Nephron progenitor cell (in vitro differentiated cells): ENCODE measurements around the gene ATE1.

Experiments
- DNase-seq: peaks from one replicate; pipeline ENCODE4 v3.0.0; 2021
- H3K27ac Mint-ChIP-seq: 2 replicates; pipeline ENCODE4 v1.8.0; 2021; ENCODE audit warnings: mild to moderate bottlenecking, moderate library complexity, mixed read lengths
- H3K27me3 Mint-ChIP-seq: 2 replicates; pipeline ENCODE4 v1.8.0; 2021; ENCODE audit warnings: mild to moderate bottlenecking, low read depth, mixed read lengths; ENCODE audit not compliant: poor library complexity
- H3K36me3 Mint-ChIP-seq: 2 replicates; pipeline ENCODE4 v1.8.0; 2021; ENCODE audit warnings: low read depth, mixed read lengths
- H3K4me1 Mint-ChIP-seq: 2 replicates; pipeline ENCODE4 v1.8.0; 2021; ENCODE audit warnings: mixed read lengths
- H3K4me3 Mint-ChIP-seq: 2 replicates; pipeline ENCODE4 v1.8.0; 2021; ENCODE audit warnings: mild to moderate bottlenecking, moderate library complexity, mixed read lengths
- H3K9me3 Mint-ChIP-seq: 2 replicates; pipeline ENCODE4 v1.8.0; 2021; ENCODE audit warnings: mild to moderate bottlenecking, moderate library complexity, mixed read lengths
- TF ChIP-seq, protein P1 (sequence below): fragments of 200-600 bp; sonication (generic); IDR thresholded peaks from 2 replicates; pipeline ENCODE4 v1.5.0; 2021; ENCODE audit warnings: antibody characterized with exemption

The ATE1 gene

DNA sequence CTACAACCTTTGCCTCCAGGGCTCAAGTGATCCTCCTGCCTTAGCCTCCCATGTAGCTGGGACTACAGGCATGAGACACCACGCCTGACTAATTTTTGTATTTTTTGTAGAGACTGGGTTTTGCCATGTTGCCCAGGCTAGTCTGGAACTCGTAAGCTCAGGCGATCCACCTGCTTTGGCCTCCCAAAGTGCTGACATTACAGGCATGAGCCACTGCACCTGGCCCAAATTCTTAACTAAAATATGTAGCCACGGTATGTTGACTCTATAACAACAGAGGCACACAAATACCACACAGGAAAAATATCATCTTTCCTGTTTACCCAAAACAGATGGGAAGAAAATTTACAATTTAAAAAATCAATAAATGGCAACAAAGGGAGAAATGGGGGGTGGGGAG is 115.8 kb downstream of the ATE1 start:
- peaks cover 5% of the 10 kb centered on the region for H3K9me3 Mint-ChIP-seq
- H3K4me1 Mint-ChIP-seq, result peaks cover 12% of the 10 kb centered on the region
- no peaks in the 10 kb centered on the region for H3K27me3 Mint-ChIP-seq
- no peak overlapping the region for H3K4me3 Mint-ChIP-seq
- H3K36me3 Mint-ChIP-seq, result peaks cover 22% of the 10 kb centered on the region
- TF ChIP-seq, protein P1, sequence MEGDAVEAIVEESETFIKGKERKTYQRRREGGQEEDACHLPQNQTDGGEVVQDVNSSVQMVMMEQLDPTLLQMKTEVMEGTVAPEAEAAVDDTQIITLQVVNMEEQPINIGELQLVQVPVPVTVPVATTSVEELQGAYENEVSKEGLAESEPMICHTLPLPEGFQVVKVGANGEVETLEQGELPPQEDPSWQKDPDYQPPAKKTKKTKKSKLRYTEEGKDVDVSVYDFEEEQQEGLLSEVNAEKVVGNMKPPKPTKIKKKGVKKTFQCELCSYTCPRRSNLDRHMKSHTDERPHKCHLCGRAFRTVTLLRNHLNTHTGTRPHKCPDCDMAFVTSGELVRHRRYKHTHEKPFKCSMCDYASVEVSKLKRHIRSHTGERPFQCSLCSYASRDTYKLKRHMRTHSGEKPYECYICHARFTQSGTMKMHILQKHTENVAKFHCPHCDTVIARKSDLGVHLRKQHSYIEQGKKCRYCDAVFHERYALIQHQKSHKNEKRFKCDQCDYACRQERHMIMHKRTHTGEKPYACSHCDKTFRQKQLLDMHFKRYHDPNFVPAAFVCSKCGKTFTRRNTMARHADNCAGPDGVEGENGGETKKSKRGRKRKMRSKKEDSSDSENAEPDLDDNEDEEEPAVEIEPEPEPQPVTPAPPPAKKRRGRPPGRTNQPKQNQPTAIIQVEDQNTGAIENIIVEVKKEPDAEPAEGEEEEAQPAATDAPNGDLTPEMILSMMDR, result no peak
- no peak for DNase-seq
- H3K27ac Mint-ChIP-seq, result no peak overlapping the region

DNA sequence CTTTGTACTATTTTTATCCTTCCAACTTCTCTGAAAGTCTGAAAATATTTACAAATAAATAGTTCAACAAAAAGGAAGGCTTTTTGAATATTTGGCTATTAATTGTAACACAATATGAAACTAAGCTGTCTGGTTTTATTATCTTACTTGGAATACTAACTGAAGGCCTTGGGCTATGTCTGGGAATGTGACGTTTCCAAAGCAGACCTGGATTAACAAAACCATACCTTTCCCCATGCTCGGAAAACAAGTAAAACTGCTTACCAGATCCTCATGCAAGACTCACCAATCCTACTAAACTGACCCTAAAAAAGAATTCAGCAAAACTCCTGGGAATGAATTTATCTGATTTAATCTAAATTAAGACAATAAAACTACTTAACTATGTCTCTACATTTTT is 116.4 kb downstream of the ATE1 start:
- H3K36me3 Mint-ChIP-seq, result peaks cover 21% of the 10 kb centered on the region
- H3K4me3 Mint-ChIP-seq, result no peak overlapping the region
- no peaks in the 10 kb centered on the region for H3K27me3 Mint-ChIP-seq
- H3K4me1 Mint-ChIP-seq, result peaks cover 12% of the 10 kb centered on the region
- H3K9me3 Mint-ChIP-seq, result peaks cover 5% of the 10 kb centered on the region
- TF ChIP-seq, protein P1, result no peak
- DNase-seq, result no peak
- H3K27ac Mint-ChIP-seq, result no peak overlapping the region

DNA sequence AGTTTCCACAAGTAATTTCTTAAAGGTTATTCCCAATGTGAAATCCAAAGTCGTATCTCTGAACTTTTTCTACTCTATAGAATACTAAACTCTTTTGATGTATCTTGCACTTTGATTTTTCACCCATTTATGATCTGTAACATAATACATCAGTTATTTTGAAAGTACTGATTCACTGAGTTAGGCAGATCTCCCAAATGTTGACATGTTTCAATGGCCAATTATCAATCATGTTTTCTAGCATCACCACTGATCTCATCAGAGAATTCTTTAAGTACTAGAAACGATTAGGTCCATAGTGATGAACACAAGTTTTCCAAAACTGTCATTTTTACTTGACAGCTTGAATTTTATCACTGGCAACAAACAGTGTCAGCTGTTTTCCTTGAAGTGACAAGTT is 119.0 kb downstream of the ATE1 start:
- H3K9me3 Mint-ChIP-seq, result no peaks in the 10 kb centered on the region

DNA sequence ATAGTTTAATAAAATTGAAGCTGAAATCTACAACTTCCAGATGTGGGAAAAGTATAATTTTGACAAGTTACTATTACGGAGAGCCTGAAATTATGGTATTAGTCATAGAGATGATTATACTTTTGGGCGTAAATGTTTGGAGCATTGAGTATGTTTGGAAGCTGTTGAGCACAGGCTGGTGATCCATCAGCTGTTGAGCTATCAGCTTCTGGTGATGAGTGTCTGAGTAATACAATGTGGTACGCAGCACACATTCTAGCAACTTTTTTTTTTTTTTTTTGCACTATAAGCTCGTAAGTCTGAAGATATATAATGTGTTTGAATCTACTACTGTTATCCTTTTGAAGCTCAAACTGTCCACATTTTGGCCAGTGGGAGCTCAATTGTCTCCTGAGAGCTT is 123.4 kb downstream of the ATE1 start:
- peaks cover 59% of the 10 kb centered on the region for H3K4me1 Mint-ChIP-seq
- no peak overlapping the region for H3K4me3 Mint-ChIP-seq
- no peak for DNase-seq
- H3K36me3 Mint-ChIP-seq, result peaks cover 14% of the 10 kb centered on the region
- H3K27ac Mint-ChIP-seq, result no peak overlapping the region
- no peaks in the 10 kb centered on the region for H3K9me3 Mint-ChIP-seq
- TF ChIP-seq, protein P1, result no peak
- no peaks in the 10 kb centered on the region for H3K27me3 Mint-ChIP-seq

More for the DNA sequence above, 119.0 kb downstream of the ATE1 start:
- Mint-ChIP-seq H3K27me3 (no peaks in the 10 kb centered on the region), H3K4me1 (peaks cover 23% of the 10 kb centered on the region), H3K4me3 (no peak overlapping the region), H3K36me3 (peaks cover 13% of the 10 kb centered on the region), H3K27ac (no peak overlapping the region)
- TF ChIP-seq, protein P1, result no peak
- DNase-seq, result no peak

DNA sequence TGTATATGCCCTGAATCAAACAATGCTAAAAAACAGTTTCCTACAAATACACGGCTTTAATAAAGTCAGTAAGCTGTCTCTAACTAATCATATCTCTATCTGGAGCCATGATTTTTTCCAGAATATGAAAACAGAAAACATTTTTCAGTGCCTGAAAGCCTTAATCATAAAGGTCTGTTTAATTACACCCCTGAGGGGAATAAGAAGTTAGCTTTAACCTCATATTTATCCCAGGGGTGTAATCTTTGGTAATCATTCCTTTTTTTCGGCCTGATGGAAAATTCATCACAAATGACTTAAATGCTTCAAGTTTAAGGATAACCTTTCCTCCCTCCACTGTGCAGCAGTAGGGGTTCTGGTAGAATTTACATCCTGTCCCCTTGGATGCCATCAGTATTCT is 124.2 kb downstream of the ATE1 start:
- Mint-ChIP-seq H3K27me3 (no peaks in the 10 kb centered on the region), H3K9me3 (no peaks in the 10 kb centered on the region), H3K27ac (no peak overlapping the region), H3K4me3 (peak overlapping the region; percentile 43), H3K4me1 (peaks cover 66% of the 10 kb centered on the region), H3K36me3 (peaks cover 16% of the 10 kb centered on the region)
- no peak for DNase-seq
- TF ChIP-seq, protein P1, result no peak

DNA sequence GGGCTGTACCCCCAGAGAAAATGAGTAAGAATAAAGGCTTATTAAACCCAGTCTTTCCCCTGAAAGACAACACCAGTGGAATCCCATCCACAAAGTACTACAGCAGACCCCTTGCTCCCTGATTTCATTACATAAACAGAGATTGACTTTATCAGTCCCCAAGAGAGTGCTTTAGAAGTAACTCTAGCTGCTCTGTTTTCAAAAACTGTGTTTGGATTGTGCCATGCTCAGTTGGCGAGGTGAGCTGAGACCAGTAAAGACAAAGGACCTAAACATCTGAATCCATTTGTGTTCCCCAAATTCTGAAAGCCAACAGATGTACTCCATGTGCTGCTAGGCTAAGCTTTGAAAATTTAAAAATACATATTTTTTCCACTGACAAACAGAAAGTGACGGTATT is 127.0 kb downstream of the ATE1 start:
- DNase-seq, result no peak
- H3K27ac Mint-ChIP-seq, result peak overlapping the region; percentile 98
- H3K27me3 Mint-ChIP-seq, result no peaks in the 10 kb centered on the region
- peak overlapping the region; percentile 64 for H3K4me3 Mint-ChIP-seq
- peaks cover 83% of the 10 kb centered on the region for H3K4me1 Mint-ChIP-seq
- peaks cover 27% of the 10 kb centered on the region for H3K36me3 Mint-ChIP-seq
- TF ChIP-seq, protein P1, result no peak
- H3K9me3 Mint-ChIP-seq, result no peaks in the 10 kb centered on the region
